Peyer's patch (tissue), 4 donors: ENCODE measurements around the gene STATH.

Experiments used
- CTCF ChIP-seq, 6 experiments: fragments of 450-650 bp in 4 of 6; fragments of 200-600 bp in 2 of 6; sonication (generic) in 1 of 6; IDR thresholded peaks; one replicate each; pipeline ENCODE4 v1.5.1; 2017 to 2019; ENCODE audit warnings: antibody characterized with exemption in 6 of 6, mild to moderate bottlenecking in 3 of 6, moderate library complexity in 1 of 6
- POLR2A ChIP-seq, 2 donors: fragments of 450-650 bp; IDR thresholded peaks; one replicate each; pipeline ENCODE4 v1.5.1; 2017; ENCODE audit warnings: antibody characterized with exemption in 2 of 2, mild to moderate bottlenecking in 2 of 2, moderate library complexity in 2 of 2

DNA sequence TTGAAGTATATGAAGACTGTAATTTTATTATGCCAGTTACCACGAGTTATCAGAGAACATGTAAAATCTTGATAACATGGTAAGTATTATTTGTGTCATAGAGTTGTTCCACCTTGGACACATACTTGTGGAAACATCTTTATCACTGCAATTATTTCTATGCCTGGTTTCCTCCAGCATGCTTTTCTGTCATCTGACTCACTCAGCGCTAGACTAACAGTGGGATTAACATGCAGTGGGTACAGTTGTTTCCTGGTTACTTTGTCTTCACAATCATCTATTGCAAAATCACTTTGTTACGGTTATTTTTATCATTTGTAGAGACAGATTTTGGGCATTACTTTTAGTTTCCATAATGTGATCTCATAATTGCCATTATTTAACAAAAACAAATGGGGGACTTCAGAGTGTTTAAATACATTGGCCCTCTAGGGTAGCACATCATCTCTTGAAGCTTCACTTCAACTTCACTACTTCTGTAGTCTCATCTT, at the start of gene STATH:
- TF ChIP-seq CTCF (IDR thresholded peaks at IDR 0.05) (no peak), POLR2A (IDR thresholded peaks at IDR 0.05) (no peak)
